ENCODE measurements around the gene NDUFA7.
"Not testable (repeated sequence)": the region's sequence is repeated elsewhere in the genome, so short reads cannot be mapped to it uniquely, and the experiment has no call there.

The NDUFA7 gene

DNA sequence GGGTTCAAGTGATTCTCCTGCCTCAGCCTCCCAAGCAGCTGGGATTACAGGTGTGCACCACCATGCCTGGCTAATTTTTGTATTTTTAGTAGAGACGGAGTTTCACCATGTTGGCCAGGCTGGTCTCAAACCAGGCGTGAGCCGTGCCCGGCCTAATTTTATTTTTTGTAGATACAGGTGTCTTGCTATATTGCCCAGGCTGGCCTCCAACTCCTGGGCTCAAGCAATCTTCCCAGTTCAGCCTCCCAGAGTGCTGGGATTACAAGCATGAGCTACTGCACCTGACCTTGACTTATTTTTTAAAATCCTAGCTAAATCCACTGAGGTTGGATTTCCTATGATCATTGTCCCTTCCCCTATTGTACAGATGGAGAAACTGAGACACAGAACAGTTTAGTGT is 20.3 kb upstream of the NDUFA7 start:
- DNase-seq: not testable (repeated sequence)

- DNase-seq: peak; percentile 25
Measured at GRCh38 chr19:8340341-8341096, 19.3 kb upstream of the NDUFA7 start.

DNA sequence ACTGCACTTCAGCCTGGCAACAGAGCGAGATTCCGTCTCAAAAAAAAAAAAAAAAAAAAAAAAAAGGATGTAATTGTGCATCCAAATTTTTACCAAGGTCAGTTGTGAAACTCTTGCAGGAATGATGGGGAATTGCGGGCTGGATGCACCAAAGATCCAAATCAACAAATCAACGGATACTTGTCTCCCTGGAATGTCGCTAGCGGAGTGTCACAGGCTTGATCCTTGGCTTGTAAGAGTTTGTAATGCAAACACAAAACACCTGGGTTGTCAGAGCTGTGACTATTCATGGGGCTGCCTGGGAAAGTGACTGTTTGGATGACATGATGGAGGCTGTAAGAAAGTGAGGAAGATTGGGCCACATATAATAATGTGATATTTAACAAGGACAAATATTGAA is 17.7 kb upstream of the NDUFA7 start:
- no peak for DNase-seq

- DNase-seq: no peak
Measured at GRCh38 chr19:8337728-8338127, 16.6 kb upstream of the NDUFA7 start.

DNA sequence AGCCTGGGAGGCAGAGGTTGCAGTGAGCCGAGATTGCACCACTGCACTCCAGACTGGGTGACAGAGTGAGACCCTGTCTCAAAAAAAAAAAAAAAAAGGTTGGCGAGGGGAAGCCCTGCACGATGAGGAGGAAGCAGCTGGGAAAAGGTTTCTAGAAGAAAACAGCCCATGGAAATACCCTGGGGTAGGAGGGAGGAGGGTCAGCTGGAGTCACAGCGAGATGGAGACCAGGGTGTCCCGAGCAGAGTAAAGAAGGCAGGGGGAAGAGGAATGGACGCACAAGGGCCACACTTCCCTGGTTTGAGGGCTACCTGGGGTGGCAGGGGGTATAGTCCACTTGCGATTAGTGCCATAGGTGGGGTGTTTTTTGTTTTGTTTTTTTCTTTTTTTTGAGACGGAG is 15.5 kb upstream of the NDUFA7 start:
- DNase-seq: no peak

DNA sequence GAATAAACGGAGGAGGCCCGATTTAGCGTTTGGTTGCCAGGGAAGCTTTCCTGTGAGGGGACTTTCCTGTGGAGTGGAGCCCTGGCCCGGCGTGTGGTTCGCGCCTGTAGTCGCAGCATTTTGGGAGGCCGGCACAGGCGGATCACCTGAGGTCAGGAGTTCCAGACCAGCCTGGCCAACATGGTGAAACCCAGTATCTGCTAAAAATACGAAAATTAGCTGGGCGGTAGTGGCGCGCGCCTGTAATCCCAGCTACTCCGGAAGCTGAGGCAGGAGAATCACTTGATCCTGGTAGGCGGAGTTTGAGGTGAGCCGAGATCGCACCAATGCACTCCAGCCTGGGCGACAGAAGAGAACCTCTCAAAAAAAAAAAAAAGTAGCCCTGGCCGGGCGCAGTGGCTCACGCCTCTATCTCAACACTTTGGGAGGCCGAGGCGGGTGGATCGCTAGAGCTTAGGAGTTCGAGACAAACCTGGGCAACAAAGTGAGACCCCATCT is 14.9 kb upstream of the NDUFA7 start:
- DNase-seq: no peak

DNA sequence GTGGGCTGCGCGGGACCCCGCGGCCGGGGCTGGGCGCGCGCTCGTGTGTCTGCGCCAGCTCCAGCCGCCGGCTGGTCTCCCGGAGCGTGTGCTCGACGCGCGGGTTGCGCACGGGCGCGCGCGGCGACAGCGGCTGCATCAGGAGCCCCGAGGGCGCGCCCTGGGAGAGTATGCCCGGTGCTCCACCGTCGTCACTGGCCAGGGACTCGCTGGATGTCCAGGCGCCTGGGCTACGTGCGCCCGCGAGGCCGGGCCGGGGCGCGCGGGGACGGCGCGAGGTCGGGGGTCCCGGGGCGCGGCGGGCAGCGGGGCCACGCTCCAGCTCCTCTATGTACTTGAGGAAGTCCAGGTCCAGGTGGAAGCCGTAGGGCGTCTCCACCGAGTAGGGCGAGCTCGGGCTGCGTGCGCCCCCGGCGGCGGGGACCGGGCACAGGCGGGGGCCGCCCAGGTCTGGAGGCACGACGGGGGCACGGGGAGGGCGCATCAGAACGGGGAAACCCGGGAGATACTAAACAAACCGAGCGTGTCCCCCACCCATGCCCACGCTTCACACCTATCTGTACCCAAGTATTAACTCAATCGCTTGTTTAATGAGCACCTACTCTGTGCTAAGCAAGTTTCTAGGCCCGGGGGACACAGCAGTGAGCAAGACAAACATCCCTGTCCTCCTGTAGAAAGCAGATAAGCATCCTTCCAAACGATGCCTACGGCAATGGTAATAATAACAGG is 14.3 kb upstream of the NDUFA7 start:
- DNase-seq: no peak

DNA sequence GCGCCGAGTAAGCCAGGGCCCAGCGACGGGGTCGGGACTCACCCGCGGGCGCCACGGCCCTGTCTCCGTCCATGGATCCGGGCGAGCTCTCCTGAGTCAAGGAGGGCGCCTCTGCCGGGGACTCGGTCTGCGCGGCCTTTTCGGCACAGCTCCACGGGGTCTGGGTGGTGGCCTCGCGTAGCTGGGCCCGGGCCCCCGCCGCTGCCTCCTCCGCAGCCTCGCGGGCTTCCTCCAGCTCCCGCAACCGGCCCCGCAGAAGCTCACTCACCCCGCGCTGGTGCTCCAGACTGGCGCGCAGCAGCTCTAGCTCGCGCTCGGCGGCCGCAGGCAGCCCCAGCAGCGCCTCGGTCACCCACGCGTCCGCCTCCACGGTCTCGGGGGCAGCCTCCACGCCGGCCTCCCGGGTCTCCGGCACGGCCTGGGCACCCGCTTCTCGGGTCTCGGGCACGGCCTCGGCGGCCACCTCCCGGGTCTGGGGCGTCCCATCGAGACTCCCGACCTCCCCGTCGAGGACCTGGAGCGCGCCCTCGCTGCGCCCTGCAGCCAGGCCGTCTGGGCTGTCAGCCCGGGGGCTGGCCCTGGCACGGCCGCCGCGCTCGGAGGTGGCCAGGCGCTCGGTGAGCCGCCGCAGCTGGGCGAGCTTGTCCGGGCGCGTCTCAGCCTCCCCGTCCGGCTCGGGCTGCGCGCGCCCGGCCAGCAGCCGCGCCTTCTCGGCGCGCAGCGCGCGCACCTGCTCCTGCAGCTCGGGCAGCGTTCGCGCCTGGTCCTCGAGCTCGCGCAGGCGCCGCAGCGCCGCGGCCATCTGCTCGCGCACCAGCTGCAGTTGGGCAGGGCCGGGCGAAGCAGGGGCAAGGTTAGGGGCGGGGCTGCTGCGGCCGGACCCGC is 13.5 kb upstream of the NDUFA7 start:
- peak; percentile 67 for DNase-seq

DNA sequence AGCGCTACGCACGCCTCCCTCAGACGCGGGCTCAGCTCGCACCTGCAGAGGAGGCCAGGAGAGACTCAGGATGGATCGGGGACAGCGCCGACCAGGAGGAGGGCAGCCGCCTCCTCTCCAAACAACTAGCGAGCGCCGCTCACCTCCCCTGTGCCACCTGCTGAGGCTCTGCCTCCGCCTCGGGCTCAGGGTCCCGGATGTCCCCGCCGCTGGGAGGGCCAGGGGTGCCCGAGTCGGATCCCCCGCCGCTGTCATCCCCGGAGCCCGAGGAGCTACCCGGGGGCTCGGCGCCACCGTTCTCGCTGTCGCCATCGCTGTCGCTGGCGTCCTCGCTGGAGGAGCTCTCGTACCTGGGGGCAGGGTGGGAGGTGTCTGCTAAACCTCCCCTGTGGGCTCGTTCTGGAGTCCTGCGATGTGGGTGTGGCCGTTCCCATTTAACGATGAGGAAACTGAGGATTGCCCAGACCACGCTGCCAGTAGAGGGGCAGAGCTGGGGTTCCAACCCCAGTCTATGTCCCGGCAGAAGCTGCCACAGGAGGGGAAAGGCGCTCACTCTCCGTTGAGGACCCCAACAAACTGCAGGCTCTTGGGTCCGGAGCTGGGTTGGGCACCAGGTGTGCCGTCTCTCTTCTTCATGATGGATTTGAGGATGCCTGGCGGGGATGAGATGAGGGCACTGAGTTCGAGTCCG is 12.7 kb upstream of the NDUFA7 start:
- DNase-seq: no peak

DNA sequence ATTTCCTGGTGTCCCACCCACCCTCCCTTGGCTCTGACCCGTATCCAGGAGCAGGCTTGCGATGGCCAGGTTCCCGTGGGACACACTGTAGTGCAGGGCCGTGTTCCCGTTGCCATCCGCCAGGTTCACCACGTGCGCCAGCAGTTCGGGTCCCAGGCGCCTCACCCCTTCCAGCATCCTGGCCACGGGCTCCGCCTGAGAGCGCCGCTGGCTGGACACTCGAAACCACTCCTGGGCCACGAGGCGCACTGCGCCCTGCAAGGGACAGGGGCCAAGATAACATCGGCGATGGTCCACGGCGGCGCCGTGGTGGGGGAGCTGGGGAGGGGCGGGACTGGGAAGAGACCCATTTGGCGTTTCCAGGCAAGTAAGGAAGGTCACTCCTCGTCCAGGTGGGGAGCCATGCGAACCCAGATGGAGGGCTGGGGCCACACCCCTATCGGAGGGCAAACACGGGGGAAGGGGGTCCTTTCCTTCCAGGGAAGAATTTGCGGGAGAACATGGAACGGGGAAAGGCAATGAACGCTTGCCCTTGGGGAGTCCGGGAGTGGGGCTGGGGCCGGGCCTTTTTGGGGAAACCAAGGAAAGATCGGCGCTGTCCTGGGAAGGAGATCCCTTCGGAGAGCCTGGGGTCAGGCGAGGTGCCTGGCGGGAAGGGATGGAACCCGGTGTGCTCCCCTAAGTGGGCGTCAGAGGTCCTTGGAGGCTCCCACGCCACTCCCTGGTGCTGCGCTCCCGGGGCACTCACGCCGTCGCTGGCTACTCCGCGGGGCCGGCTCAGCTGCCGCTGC is 12.0 kb upstream of the NDUFA7 start:
- no peak for DNase-seq

DNA sequence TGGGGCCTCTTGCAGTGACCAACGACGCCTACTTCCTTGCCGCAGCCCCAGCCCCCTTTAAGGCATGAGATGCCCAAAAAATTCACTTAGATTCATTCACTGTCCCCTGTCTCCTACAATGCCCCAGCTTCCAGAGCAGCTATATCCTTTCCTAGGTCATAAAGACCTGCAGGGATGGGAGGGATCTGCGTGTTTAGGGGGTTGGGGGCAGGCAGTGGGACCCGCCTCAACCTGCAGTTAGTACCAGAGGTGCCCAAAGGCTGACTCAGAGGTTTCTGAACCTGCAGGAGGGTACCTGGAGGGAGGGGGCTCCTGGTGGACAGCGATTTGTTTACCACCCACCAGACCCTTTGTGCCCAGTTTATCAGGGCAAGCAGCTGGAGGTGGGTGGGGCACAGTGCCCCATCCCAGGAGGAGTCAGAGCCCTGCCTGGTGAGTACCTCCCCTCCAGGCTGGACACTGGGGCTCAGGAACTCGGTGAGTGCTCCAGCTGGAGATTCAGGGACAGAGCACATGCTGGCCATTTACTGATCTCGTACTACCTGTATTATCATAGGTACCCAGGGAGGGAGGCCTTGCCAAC is 10.2 kb upstream of the NDUFA7 start:
- DNase-seq: peak; percentile 55

GRCh38 chr19:8329996-8330395 is 8.8 kb upstream of the NDUFA7 start:
- no peak for DNase-seq

- no peak for DNase-seq
Measured at GRCh38 chr19:8325454-8325853, 4.3 kb upstream of the NDUFA7 start.

DNA sequence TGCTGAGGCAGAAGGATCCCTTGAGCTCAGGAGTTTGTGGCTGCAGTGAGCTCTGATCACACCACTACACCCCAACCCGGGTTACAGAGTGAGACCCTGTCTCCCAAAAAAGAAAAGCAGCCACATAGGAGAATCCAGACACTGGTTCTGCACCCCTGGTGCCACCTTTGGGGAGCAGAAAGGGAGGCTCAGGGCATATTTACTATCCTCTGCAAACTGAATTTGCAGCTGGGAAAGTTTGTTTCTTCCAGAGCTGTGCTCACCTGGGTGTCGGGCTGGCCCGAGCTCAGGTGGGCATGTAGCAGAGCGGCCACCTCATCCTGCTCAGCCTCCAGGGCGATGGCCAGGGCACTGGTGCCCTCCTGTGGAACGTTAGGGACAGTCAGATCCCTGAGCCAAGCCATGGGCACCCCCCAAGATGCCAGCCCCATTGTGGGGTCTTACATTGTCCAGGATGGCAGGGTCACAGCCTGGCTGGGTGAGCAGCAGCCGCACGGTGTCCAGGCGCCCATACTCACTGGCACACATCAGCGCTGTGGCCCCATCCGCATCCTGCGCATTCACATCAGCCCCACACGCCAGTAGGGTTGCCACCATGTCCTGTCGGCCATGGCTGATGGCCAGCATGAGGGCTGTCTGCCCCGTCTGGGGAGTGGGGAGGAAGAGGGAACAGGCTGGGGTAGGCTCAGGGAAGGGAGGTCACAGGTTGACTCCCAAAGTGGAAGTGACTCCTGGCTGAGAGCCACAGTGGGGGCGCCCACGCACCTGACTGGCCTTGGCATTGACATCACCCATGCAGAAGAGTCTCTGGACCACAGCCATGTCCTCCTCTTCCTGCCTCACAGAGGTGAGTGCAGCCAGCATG is 3.2 kb upstream of the NDUFA7 start:
- peak; percentile 51 for DNase-seq

DNA sequence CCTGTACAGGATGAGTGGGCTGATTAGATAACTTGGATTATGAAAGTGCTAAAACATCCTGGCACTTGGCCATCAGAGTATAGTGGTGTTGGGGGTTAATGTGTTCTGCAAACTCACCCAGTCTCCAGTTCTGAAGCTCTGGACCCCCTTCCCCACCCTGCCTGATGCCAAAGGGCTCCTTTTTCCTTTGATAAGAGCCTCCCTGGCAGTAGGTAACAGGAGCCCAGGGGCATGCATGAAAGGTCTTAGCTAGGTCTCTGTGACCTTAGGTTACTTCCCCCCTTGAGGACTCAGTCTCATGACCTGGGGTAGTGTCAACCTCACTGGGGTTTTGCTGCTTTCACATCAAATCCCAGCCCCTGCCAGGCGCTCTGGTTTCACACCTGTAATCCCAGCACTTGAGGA is 2.6 kb upstream of the NDUFA7 start:
- DNase-seq: peak; percentile 71

DNA sequence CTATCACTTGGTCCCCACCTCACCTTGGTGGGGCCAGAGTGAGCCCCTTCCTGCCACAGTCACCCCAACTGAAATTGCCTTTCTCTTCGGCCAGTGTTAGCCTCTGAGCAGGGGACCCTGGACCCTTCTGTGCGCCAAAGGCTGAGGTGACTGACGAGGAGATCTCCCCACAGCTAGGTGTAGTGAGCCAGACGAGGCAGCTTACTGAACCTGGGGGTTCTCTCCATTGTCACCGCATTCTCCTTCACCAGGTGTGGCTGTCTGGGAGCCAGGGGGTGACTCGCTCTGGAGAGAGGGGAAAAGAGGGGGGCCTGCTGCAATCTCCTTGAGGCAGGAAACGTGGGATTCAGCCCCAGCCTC is 1.4 kb upstream of the NDUFA7 start:
- DNase-seq: no peak

GRCh38 chr19:8321986-8322637 is 937 bp upstream of the NDUFA7 start:
- no peak for DNase-seq

DNA sequence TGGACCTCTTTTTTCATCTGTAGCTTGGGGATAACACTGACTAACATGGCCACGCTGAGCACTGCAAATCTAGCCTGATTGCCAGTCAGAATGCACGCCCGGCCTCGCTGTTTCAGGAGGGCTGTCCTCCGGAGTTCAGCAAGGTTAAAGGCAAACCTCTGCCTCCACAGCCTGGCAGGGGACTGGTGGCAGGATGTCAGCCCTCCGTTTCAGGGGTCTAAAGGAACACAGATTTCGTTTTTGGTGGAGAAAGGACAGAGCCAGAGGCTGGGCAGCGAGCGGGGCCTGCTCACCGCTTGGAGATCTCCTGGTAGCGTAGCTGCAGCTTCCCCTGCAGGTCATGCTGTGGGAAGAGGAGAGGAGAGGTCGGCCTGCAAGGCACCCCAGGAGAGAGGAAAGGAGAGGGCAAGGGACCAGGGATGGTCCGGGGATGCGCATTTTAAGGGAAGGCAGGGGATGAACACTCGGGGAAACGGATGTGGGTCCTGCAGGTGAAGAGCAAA is 560 bp downstream of the NDUFA7 start:
- peak; percentile 46 for DNase-seq

DNA sequence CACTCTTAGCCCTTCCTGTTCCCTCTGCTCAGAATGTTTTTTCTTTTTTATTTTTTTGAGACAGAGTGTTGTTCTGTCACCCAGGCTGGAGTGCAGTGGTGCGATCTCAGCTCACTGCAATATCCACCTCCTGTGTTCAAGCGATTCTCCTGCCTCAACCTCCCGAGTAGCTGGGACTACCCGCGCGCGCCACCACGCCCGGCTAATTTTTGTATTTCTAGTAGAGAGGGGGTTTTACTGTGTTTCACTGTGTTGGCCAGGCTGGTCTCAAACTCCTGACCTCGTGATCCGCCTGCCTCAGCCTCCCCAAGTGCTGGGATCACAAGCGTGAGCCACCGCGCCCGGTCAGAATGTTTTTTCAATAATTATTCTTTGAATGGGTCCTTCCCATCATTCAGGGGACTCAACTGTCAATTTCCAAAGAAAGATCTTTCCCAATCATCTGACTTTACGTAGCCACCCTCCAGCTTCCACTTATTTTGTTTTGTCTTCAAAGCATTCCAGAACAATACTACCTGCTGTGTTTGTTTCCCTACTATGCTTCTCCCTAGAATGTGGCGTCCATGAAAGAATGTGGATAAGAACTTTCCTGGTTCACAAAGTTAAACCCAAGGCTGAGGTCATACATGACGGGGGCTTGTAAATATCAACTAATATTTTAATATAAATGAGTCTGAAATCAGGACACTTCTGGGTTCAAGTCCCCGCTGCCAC is 1.2 kb downstream of the NDUFA7 start:
- DNase-seq: no peak
